ENCODE measurements around the gene UBE2F. TPM values are rescaled to one million over a fixed set of nuclear protein-coding genes. Genes with fewer than 3 reads are reported as not detected.
"Not testable (repeated sequence)": the region's sequence is repeated elsewhere in the genome, so short reads cannot be mapped to it uniquely, and the experiment has no call there.

UBE2F gene
- total and polyA plus RNA-seq, 12 donors = 26.8 to 101 (median 54.5) TPM

GRCh38 chr2:238031751-238032150 lies 64.9 kb downstream of the UBE2F start:
- no peak for TF ChIP-seq CTCF (IDR thresholded peaks at IDR 0.05)
- no peak for TF ChIP-seq POLR2A (IDR thresholded peaks at IDR 0.05)
- Histone ChIP-seq H3K9me3 (replicated peaks in 1 of 3) (no peaks in the 10 kb centered on the region), H3K27ac (no peak overlapping the region), H3K4me3 (no peak overlapping the region), H3K36me3 (replicated peaks in 1 of 2) (peaks cover 0 to 35% of the 10 kb centered on the region in 2 donors), H3K4me1 (replicated peaks in 1 of 2) (no peaks in the 10 kb centered on the region), H3K27me3 (no peaks in the 10 kb centered on the region)
- 90 to 99% (median 97%) methylated on average over 4 of the region's 4 CpGs for WGBS, 4 donors
- intact Hi-C loops (cut with DNase I) = no loop called here
- no peak for DNase-seq

DNA sequence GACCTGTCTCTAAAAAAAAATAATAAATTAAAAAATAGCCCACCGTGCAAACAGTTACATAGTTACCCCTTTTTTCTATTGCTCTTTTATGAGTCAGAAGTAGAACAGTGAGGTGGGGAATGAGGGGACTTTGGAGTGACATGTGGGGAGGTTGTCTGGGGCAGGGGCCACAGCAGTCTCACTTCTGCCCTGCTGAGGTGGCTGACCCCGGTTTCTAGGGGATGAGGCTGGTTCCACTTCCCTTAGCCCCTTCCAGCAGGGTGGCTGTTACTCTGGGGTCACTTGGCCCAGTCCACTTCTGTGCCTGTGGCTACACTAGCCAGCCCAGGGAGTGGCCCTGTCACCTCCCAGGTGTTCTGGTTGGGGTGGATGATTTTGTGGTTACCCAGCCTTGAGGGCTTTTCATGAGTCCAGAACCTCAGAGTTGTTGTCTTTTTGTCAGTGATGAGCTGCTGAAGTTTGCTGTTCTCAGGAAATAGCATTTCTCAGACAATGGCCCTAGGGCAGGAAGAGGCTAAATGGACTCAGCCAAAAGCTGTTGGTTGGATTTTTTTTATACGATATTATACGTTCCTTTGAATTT lies 66.0 kb downstream of the UBE2F start:
- H3K36me3 ChIP-seq (replicated peaks in 1 of 2) = peaks cover 0 to 38% of the 10 kb centered on the region in 2 donors
- H3K27me3 ChIP-seq = no peaks in the 10 kb centered on the region
- no peaks in the 10 kb centered on the region for H3K4me1 ChIP-seq (replicated peaks in 1 of 2)
- intact Hi-C loops (cut with DNase I) = no loop called here
- 49 to 84% (median 67%) methylated on average over 3 to 4 of the region's 4 CpGs for whole genome bisulfite sequencing, 4 donors
- no peak overlapping the region for H3K4me3 ChIP-seq
- no peak for DNase-seq
- H3K9me3 ChIP-seq (replicated peaks in 1 of 3) = no peaks in the 10 kb centered on the region
- no peak for TF ChIP-seq CTCF (IDR thresholded peaks at IDR 0.05)
- no peak for TF ChIP-seq POLR2A (IDR thresholded peaks at IDR 0.05)
- no peak overlapping the region for H3K27ac ChIP-seq

DNA sequence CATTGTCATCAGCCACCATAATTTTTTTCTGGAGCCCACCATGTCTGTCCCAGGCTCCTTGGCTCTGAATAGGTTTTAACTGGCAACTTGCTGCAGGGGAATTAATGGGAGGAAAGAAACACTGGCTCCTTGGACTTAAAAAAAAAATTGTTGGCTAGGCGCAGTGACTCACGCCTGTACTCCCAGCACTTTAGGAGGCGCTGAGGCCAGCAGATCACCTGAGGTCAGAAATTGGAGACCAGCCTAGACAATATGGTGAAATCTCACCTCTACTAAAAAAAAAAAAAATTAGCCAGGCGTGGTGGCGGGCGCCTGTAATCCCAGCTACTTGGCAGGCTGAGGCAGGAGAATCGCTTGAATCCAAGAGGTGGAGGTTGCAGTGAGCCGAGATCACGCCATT lies 67.2 kb downstream of the UBE2F start:
- H3K36me3 ChIP-seq (replicated peaks in 1 of 2) = peaks cover 0 to 44% of the 10 kb centered on the region in 2 donors
- H3K4me1 ChIP-seq (replicated peaks in 1 of 2); intact Hi-C loops (cut with DNase I); H3K4me3 ChIP-seq; DNase-seq; H3K27me3 ChIP-seq; H3K27ac ChIP-seq; H3K9me3 ChIP-seq (replicated peaks in 1 of 3): not testable (repeated sequence)
- 95 to 99% (median 98%) methylated on average over 9 of the region's 9 CpGs for WGBS, 4 donors

DNA sequence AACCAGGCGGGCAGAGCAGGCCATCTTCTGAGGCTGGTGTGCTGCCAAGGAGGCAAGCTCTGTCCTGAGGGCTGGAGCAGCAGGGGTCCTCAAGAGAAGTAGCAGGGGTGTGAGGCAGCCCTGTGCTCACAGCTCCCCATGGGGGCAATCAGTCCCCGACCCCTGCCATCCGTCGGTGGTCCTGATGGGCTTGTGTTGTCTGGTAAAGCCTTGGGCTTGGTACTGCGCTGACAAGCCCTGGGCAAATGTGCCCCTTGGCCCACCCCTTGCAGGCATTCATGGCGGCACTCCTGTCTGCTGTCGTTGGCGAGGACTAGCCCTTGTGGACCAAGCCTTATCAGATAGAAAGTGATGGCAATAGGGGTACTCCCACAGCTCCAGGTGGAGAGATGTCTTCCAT lies 71.4 kb downstream of the UBE2F start:
- Histone ChIP-seq H3K27me3 (no peaks in the 10 kb centered on the region), H3K4me1 (replicated peaks in 1 of 2) (no peaks in the 10 kb centered on the region), H3K9me3 (replicated peaks in 1 of 3) (no peaks in the 10 kb centered on the region), H3K36me3 (replicated peaks in 1 of 2) (peaks cover 0 to 43% of the 10 kb centered on the region in 2 donors), H3K27ac (no peak overlapping the region), H3K4me3 (no peak overlapping the region)
- DNase-seq = no peak
- WGBS, 4 donors = 96 to 100% (median 97%) methylated on average over 3 to 8 of the region's 8 CpGs
- TF ChIP-seq CTCF (IDR thresholded peaks at IDR 0.05) (no peak), POLR2A (IDR thresholded peaks at IDR 0.05) (no peak)
- intact Hi-C loops (cut with DNase I) = no loop called here

DNA sequence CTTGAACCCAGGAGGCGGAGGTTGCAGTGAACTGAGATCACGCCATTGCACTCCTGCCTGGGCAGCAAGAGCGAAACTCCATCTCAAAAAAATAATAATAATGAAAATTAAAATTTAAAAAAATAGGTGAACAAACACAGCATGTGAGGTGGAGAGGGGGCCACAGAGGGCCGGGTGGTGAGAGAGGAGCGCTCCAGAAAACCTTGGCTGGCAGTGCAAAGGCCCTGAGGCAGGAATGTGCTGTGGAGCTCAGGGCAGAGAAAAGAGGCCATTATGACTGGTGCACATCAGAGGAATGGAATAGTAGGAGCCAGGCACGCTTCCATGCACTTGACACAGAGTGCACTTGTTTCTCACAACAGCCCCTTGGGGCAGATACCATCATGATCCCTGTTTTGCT lies 72.3 kb downstream of the UBE2F start:
- WGBS, 4 donors = 89 to 99% (median 91%) methylated on average over 6 of the region's 6 CpGs
- intact Hi-C loops (cut with DNase I) = no loop called here
- peaks cover 0 to 51% of the 10 kb centered on the region in 2 donors for H3K36me3 ChIP-seq (replicated peaks in 1 of 2)

More for the DNA sequence above, 72.3 kb downstream of the UBE2F start:
- H3K4me3 ChIP-seq = no peak overlapping the region
- DNase-seq = peak in 1 of 7 donors; percentile 18
- H3K9me3 ChIP-seq (replicated peaks in 1 of 3) = no peaks in the 10 kb centered on the region
- no peak for TF ChIP-seq CTCF (IDR thresholded peaks at IDR 0.05)
- no peak for TF ChIP-seq POLR2A (IDR thresholded peaks at IDR 0.05)
- no peaks in the 10 kb centered on the region for H3K4me1 ChIP-seq (replicated peaks in 1 of 2)
- no peak overlapping the region for H3K27ac ChIP-seq
- no peaks in the 10 kb centered on the region for H3K27me3 ChIP-seq

All from adrenal gland (tissue), 12 donors.